WTC11 (cell line): Measurements from ENCODE around the gene PHYHD1. TPM values are rescaled to one million over a fixed set of nuclear protein-coding genes. Genes with fewer than 3 reads are reported as not detected.

Source experiments
- ATAC-seq: fragments of 200-7000 bp; cut with Tn5 transposase; 2 replicates; pipeline ENCODE4 v1.10.0; 2021; ENCODE audit warnings: mild to moderate bottlenecking, moderate library complexity
- CTCF ChIA-PET: fragments of 300-600 bp; sonication (Branson Sonifier 250); formaldehyde crosslinking; loops from one replicate; lab custom pipeline; 2021; ENCODE audit warnings: antibody characterized with exemption; lab: Charles Lee
- POLR2A ChIA-PET: fragments of 350-600 bp; sonication (Branson Sonifier 250); formaldehyde crosslinking; loops from one replicate; lab custom pipeline; 2021; ENCODE audit warnings: antibody characterized with exemption; lab: Charles Lee
- DNase-seq: peaks from one replicate; pipeline ENCODE4 v3.0.0; 2021; ENCODE audit warnings: low spot score
- H3K27ac Mint-ChIP-seq: 2 replicates; pipeline ENCODE4 v1.8.0; 2021; ENCODE audit warnings: mixed read lengths
- H3K27me3 Mint-ChIP-seq: 2 replicates; pipeline ENCODE4 v1.8.0; 2021; ENCODE audit warnings: low read depth, mild to moderate bottlenecking, moderate library complexity, mixed read lengths
- H3K36me3 Mint-ChIP-seq: 2 replicates; pipeline ENCODE4 v1.8.0; 2021; ENCODE audit warnings: mixed read lengths
- H3K4me1 Mint-ChIP-seq: 2 replicates; pipeline ENCODE4 v1.8.0; 2022; ENCODE audit warnings: mixed read lengths
- H3K4me3 Mint-ChIP-seq: 2 replicates; pipeline ENCODE4 v1.8.0; 2021; ENCODE audit warnings: mild to moderate bottlenecking, moderate library complexity, mixed read lengths
- H3K9me3 Mint-ChIP-seq: 2 replicates; pipeline ENCODE4 v1.8.0; 2021; ENCODE audit warnings: mixed read lengths
- CREB1 ChIP-seq: sonication (generic); formaldehyde crosslinking; IDR thresholded peaks from 2 replicates; pipeline ENCODE4 v1.8.0; 2023; ENCODE audit warnings: mild to moderate bottlenecking, missing genetic modification reagents
- ETV6 ChIP-seq: sonication (generic); formaldehyde crosslinking; IDR thresholded peaks from 2 replicates; pipeline ENCODE4 v1.8.1; 2022; ENCODE audit warnings: mild to moderate bottlenecking, missing genetic modification reagents
- FOXK1 ChIP-seq: sonication (generic); formaldehyde crosslinking; IDR thresholded peaks from 2 replicates; pipeline ENCODE4 v1.8.0; 2022; ENCODE audit warnings: mild to moderate bottlenecking, moderate library complexity, missing genetic modification reagents
- FOXP1 ChIP-seq: sonication (generic); formaldehyde crosslinking; IDR thresholded peaks from 2 replicates; pipeline ENCODE4 v1.8.0; 2022; ENCODE audit warnings: missing genetic modification reagents, mild to moderate bottlenecking, moderate library complexity, borderline replicate concordance
- GABPB1 ChIP-seq: sonication (generic); formaldehyde crosslinking; IDR thresholded peaks from 2 replicates; pipeline ENCODE4 v1.8.1; 2023; ENCODE audit warnings: mild to moderate bottlenecking, missing genetic modification reagents
- RELA ChIP-seq: sonication (generic); formaldehyde crosslinking; IDR thresholded peaks from 2 replicates; pipeline ENCODE4 v1.8.1; 2022; ENCODE audit warnings: missing genetic modification reagents, mild to moderate bottlenecking, borderline replicate concordance
- TCF7 ChIP-seq: sonication (generic); formaldehyde crosslinking; IDR thresholded peaks from 2 replicates; pipeline ENCODE4 v1.8.0; 2022; ENCODE audit warnings: mild to moderate bottlenecking, low read depth, missing genetic modification reagents, moderate library complexity
- TEAD1 ChIP-seq: sonication (generic); formaldehyde crosslinking; IDR thresholded peaks from 2 replicates; pipeline ENCODE4 v1.8.0; 2022; ENCODE audit warnings: mild to moderate bottlenecking, missing genetic modification reagents
- ZNF121 ChIP-seq: sonication (generic); formaldehyde crosslinking; IDR thresholded peaks from 2 replicates; pipeline ENCODE4 v1.8.0; 2023; ENCODE audit warnings: missing genetic modification reagents
- ZNF219 ChIP-seq: sonication (generic); formaldehyde crosslinking; IDR thresholded peaks from 2 replicates; pipeline ENCODE4 v1.8.0; 2023; ENCODE audit warnings: missing genetic modification reagents, mild to moderate bottlenecking, borderline replicate concordance
- ZNF263 ChIP-seq: sonication (generic); formaldehyde crosslinking; IDR thresholded peaks from 2 replicates; pipeline ENCODE4 v1.8.1; 2022; ENCODE audit warnings: low read depth, mild to moderate bottlenecking, moderate library complexity, missing genetic modification reagents
- total RNA-seq: library from RNA; stranded (reverse); gene quantifications from 3 replicates; pipeline ENCODE4 v1.2.3, GENCODE V29; 2021
- TF ChIP-seq, protein P1 (sequence below): fragments of 200-600 bp; IDR thresholded peaks from 2 replicates; pipeline ENCODE4 v1.8.0; 2022; ENCODE audit warnings: antibody characterized with exemption
- TF ChIP-seq, protein P2 (sequence below): sonication (generic); formaldehyde crosslinking; IDR thresholded peaks from 2 replicates; pipeline ENCODE4 v1.8.0; 2022; ENCODE audit warnings: mild to moderate bottlenecking, missing genetic modification reagents
- TF ChIP-seq, protein P3 (sequence below): sonication (generic); formaldehyde crosslinking; IDR thresholded peaks from 2 replicates; pipeline ENCODE4 v1.8.1; 2022; ENCODE audit warnings: mild to moderate bottlenecking, missing genetic modification reagents, moderate library complexity, borderline replicate concordance
- TF ChIP-seq, protein P4 (sequence below): sonication (generic); formaldehyde crosslinking; IDR thresholded peaks from 2 replicates; pipeline ENCODE4 v1.8.1; 2023; ENCODE audit warnings: mild to moderate bottlenecking, missing genetic modification reagents, borderline replicate concordance
- TF ChIP-seq, protein P5 (sequence below): sonication (generic); formaldehyde crosslinking; IDR thresholded peaks from 2 replicates; pipeline ENCODE4 v1.8.0; 2022; ENCODE audit warnings: missing genetic modification reagents
- TF ChIP-seq, protein P6 (sequence below): sonication (generic); formaldehyde crosslinking; IDR thresholded peaks from 2 replicates; pipeline ENCODE4 v1.8.1; 2022; ENCODE audit warnings: low read depth, missing genetic modification reagents, borderline replicate concordance
- TF ChIP-seq, protein P7 (sequence below): sonication (generic); formaldehyde crosslinking; IDR thresholded peaks from 2 replicates; pipeline ENCODE4 v1.8.0; 2022; ENCODE audit warnings: mild to moderate bottlenecking, missing genetic modification reagents
- TF ChIP-seq, protein P8 (sequence below): sonication (generic); formaldehyde crosslinking; IDR thresholded peaks from 2 replicates; pipeline ENCODE4 v1.8.1; 2023; ENCODE audit warnings: mild to moderate bottlenecking, missing genetic modification reagents, moderate library complexity

Gene PHYHD1
- total RNA-seq, 1 experiment from 2014 or later: 14.6 TPM

DNA sequence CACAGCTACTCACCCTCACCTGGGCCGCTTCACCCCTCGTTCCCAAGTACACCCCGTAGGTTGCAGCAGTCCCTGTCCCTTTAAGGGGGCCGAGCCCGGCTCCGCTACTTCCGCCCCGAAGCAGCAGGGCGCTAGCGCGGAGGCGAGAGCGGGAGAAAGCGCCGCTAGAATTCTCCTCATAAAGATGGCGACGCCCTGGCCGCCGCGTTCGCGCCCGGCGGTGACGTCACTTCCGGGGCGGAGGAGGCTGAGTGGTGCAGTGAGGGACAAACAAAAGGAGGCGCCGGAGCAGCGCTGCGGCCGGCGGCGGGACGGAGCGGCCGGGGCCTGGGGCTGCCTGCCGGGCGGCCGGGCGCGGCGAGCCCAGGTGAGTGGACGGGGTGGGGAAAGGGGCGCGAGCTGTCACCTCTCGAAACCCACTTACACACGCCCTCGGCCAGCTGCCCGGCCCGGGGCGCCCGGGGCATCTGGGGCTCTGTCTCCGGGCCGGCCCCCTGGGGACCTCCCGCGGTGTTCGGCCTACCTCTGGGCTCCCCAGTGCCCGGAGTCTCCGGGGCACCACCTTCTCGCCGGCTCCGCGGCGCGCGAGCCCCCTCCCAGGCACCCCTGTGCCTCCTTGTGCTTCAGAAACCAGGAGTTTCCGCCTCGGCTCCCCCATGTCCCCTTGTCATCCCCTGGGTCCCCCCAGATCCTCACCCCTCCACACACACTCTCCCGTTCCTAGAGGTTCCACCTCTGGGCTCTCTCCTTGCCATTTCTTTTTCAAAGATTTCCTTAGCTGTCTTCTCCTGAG is 38.7 kb upstream of the PHYHD1 start, which contains the start of the genes KYAT1 and LRRC8A:
TSS of gene KYAT1 (minus strand) at position 67 of the 793 bp plus-strand sequence. CDS start 36,545 bp downstream, outside the sequence.
TSS of gene LRRC8A (plus strand) at position 250 of the 793 bp plus-strand sequence. CDS start 25,032 bp downstream, outside the sequence.
- H3K9me3 Mint-ChIP-seq: no peaks in the 10 kb centered on the region
- DNase-seq: peak; percentile 98
- peaks cover 50% of the 10 kb centered on the region for H3K4me1 Mint-ChIP-seq
- no peaks in the 10 kb centered on the region for H3K27me3 Mint-ChIP-seq
- peak; percentile 82 for ATAC-seq
- peaks cover 20% of the 10 kb centered on the region for H3K36me3 Mint-ChIP-seq
- ChIA-PET POLR2A (interaction anchor here (1.1 to 1.5 kb wide), 2 partner anchors 46 to 64 kb away, joined by 3 to 6 read pairs; partner anchors contain the start of gene ENDOG), CTCF (interaction anchor here (0.8 to 1.8 kb wide), 4 partner anchors 18 to 64 kb away, joined by 3 to 8 read pairs (median 5); partner anchors contain the start of gene ENDOG)
- H3K4me3 Mint-ChIP-seq: peak within 1 kb of the TSS; percentile 94
- H3K27ac Mint-ChIP-seq: peak within 1 kb of the TSS; percentile 92
- TF ChIP-seq, protein P1, sequence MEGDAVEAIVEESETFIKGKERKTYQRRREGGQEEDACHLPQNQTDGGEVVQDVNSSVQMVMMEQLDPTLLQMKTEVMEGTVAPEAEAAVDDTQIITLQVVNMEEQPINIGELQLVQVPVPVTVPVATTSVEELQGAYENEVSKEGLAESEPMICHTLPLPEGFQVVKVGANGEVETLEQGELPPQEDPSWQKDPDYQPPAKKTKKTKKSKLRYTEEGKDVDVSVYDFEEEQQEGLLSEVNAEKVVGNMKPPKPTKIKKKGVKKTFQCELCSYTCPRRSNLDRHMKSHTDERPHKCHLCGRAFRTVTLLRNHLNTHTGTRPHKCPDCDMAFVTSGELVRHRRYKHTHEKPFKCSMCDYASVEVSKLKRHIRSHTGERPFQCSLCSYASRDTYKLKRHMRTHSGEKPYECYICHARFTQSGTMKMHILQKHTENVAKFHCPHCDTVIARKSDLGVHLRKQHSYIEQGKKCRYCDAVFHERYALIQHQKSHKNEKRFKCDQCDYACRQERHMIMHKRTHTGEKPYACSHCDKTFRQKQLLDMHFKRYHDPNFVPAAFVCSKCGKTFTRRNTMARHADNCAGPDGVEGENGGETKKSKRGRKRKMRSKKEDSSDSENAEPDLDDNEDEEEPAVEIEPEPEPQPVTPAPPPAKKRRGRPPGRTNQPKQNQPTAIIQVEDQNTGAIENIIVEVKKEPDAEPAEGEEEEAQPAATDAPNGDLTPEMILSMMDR: no peak
- TF ChIP-seq GABPB1 (CRISPR knock-in tag): peak; percentile 82
- TF ChIP-seq, protein P2, sequence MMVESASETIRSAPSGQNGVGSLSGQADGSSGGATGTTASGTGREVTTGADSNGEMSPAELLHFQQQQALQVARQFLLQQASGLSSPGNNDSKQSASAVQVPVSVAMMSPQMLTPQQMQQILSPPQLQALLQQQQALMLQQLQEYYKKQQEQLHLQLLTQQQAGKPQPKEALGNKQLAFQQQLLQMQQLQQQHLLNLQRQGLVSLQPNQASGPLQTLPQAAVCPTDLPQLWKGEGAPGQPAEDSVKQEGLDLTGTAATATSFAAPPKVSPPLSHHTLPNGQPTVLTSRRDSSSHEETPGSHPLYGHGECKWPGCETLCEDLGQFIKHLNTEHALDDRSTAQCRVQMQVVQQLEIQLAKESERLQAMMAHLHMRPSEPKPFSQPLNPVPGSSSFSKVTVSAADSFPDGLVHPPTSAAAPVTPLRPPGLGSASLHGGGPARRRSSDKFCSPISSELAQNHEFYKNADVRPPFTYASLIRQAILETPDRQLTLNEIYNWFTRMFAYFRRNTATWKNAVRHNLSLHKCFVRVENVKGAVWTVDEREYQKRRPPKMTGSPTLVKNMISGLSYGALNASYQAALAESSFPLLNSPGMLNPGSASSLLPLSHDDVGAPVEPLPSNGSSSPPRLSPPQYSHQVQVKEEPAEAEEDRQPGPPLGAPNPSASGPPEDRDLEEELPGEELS (CRISPR knock-in tag): peak; percentile 39; the same call in 1 of the 2 replicates
- no peak for TF ChIP-seq ZNF121
- TF ChIP-seq, protein P3, sequence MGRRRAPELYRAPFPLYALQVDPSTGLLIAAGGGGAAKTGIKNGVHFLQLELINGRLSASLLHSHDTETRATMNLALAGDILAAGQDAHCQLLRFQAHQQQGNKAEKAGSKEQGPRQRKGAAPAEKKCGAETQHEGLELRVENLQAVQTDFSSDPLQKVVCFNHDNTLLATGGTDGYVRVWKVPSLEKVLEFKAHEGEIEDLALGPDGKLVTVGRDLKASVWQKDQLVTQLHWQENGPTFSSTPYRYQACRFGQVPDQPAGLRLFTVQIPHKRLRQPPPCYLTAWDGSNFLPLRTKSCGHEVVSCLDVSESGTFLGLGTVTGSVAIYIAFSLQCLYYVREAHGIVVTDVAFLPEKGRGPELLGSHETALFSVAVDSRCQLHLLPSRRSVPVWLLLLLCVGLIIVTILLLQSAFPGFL: no peak
- TF ChIP-seq, protein P4, sequence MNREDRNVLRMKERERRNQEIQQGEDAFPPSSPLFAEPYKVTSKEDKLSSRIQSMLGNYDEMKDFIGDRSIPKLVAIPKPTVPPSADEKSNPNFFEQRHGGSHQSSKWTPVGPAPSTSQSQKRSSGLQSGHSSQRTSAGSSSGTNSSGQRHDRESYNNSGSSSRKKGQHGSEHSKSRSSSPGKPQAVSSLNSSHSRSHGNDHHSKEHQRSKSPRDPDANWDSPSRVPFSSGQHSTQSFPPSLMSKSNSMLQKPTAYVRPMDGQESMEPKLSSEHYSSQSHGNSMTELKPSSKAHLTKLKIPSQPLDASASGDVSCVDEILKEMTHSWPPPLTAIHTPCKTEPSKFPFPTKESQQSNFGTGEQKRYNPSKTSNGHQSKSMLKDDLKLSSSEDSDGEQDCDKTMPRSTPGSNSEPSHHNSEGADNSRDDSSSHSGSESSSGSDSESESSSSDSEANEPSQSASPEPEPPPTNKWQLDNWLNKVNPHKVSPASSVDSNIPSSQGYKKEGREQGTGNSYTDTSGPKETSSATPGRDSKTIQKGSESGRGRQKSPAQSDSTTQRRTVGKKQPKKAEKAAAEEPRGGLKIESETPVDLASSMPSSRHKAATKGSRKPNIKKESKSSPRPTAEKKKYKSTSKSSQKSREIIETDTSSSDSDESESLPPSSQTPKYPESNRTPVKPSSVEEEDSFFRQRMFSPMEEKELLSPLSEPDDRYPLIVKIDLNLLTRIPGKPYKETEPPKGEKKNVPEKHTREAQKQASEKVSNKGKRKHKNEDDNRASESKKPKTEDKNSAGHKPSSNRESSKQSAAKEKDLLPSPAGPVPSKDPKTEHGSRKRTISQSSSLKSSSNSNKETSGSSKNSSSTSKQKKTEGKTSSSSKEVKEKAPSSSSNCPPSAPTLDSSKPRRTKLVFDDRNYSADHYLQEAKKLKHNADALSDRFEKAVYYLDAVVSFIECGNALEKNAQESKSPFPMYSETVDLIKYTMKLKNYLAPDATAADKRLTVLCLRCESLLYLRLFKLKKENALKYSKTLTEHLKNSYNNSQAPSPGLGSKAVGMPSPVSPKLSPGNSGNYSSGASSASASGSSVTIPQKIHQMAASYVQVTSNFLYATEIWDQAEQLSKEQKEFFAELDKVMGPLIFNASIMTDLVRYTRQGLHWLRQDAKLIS (CRISPR knock-in tag): no peak
- TF ChIP-seq, protein P5, sequence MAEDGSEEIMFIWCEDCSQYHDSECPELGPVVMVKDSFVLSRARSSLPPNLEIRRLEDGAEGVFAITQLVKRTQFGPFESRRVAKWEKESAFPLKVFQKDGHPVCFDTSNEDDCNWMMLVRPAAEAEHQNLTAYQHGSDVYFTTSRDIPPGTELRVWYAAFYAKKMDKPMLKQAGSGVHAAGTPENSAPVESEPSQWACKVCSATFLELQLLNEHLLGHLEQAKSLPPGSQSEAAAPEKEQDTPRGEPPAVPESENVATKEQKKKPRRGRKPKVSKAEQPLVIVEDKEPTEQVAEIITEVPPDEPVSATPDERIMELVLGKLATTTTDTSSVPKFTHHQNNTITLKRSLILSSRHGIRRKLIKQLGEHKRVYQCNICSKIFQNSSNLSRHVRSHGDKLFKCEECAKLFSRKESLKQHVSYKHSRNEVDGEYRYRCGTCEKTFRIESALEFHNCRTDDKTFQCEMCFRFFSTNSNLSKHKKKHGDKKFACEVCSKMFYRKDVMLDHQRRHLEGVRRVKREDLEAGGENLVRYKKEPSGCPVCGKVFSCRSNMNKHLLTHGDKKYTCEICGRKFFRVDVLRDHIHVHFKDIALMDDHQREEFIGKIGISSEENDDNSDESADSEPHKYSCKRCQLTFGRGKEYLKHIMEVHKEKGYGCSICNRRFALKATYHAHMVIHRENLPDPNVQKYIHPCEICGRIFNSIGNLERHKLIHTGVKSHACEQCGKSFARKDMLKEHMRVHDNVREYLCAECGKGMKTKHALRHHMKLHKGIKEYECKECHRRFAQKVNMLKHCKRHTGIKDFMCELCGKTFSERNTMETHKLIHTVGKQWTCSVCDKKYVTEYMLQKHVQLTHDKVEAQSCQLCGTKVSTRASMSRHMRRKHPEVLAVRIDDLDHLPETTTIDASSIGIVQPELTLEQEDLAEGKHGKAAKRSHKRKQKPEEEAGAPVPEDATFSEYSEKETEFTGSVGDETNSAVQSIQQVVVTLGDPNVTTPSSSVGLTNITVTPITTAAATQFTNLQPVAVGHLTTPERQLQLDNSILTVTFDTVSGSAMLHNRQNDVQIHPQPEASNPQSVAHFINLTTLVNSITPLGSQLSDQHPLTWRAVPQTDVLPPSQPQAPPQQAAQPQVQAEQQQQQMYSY (CRISPR knock-in tag): peak; percentile 78
- no peak for TF ChIP-seq RELA (CRISPR knock-in tag)
- TF ChIP-seq, protein P6, sequence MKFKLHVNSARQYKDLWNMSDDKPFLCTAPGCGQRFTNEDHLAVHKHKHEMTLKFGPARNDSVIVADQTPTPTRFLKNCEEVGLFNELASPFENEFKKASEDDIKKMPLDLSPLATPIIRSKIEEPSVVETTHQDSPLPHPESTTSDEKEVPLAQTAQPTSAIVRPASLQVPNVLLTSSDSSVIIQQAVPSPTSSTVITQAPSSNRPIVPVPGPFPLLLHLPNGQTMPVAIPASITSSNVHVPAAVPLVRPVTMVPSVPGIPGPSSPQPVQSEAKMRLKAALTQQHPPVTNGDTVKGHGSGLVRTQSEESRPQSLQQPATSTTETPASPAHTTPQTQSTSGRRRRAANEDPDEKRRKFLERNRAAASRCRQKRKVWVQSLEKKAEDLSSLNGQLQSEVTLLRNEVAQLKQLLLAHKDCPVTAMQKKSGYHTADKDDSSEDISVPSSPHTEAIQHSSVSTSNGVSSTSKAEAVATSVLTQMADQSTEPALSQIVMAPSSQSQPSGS: no peak
- TF ChIP-seq FOXK1 (CRISPR knock-in tag): peak; percentile 49; the same call in 1 of the 2 replicates
- TF ChIP-seq, protein P7, sequence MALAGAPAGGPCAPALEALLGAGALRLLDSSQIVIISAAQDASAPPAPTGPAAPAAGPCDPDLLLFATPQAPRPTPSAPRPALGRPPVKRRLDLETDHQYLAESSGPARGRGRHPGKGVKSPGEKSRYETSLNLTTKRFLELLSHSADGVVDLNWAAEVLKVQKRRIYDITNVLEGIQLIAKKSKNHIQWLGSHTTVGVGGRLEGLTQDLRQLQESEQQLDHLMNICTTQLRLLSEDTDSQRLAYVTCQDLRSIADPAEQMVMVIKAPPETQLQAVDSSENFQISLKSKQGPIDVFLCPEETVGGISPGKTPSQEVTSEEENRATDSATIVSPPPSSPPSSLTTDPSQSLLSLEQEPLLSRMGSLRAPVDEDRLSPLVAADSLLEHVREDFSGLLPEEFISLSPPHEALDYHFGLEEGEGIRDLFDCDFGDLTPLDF: no peak
- no peak for TF ChIP-seq ZNF263
- no peak for TF ChIP-seq ZNF219 (CRISPR knock-in tag)
- TF ChIP-seq ETV6: 0 out of 2 replicates have a peak, but pooled peaks have one; percentile 66
- TF ChIP-seq TCF7: no peak
- TF ChIP-seq TEAD1 (CRISPR knock-in tag): 0 out of 2 replicates have a peak, but pooled peaks have one; percentile 32
- TF ChIP-seq, protein P8, sequence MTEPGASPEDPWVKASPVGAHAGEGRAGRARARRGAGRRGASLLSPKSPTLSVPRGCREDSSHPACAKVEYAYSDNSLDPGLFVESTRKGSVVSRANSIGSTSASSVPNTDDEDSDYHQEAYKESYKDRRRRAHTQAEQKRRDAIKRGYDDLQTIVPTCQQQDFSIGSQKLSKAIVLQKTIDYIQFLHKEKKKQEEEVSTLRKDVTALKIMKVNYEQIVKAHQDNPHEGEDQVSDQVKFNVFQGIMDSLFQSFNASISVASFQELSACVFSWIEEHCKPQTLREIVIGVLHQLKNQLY: no peak
- TF ChIP-seq FOXP1 (CRISPR knock-in tag): peak; percentile 30; the same call in 1 of the 2 replicates
- TF ChIP-seq CREB1 (CRISPR knock-in tag): no peak
